Amniotic epithelial cell (primary cell): ENCODE data around the gene MUC13.
"Not testable (repeated sequence)": the region's sequence is repeated elsewhere in the genome, so short reads cannot be mapped to it uniquely, and the experiment has no call there.

Experiments
- DNase-seq: peaks from one replicate; pipeline ENCODE4 v3.0.0-alpha.2; 2010; ENCODE audit warnings: low read depth

MUC13 gene

GRCh38 chr3:124934577-124934976 lies at the start of gene MUC13:
TSS of gene MUC13 (minus strand) at chr3:124934751. CDS start at chr3:124934712, 39 bp downstream.
- DNase-seq, result no peak

GRCh38 chr3:124982855-124983254 lies 48.3 kb upstream of the MUC13 start:
- no peak for DNase-seq

GRCh38 chr3:124981472-124981871 lies 46.9 kb upstream of the MUC13 start:
- DNase-seq, result no peak

GRCh38 chr3:124978627-124979026 lies 44.1 kb upstream of the MUC13 start:
- no peak for DNase-seq

- DNase-seq, result no peak
Measured at GRCh38 chr3:124976383-124976782, 41.8 kb upstream of the MUC13 start.

GRCh38 chr3:124974691-124975090 lies 40.1 kb upstream of the MUC13 start:
- no peak for DNase-seq

- no peak for DNase-seq
Measured at GRCh38 chr3:124973290-124973689, 38.7 kb upstream of the MUC13 start.

- no peak for DNase-seq
Measured at GRCh38 chr3:124972457-124972856, 37.9 kb upstream of the MUC13 start.

- DNase-seq, result no peak
Measured at GRCh38 chr3:124969963-124970722, 35.6 kb upstream of the MUC13 start.

- DNase-seq, result no peak
Measured at GRCh38 chr3:124969190-124969589, 34.6 kb upstream of the MUC13 start.

GRCh38 chr3:124967964-124968363 lies 33.4 kb upstream of the MUC13 start:
- no peak for DNase-seq

- no peak for DNase-seq
Measured at GRCh38 chr3:124966521-124967445, 32.2 kb upstream of the MUC13 start.

GRCh38 chr3:124965413-124965812 lies 30.9 kb upstream of the MUC13 start:
- no peak for DNase-seq

- peak; percentile 61 for DNase-seq
Measured at GRCh38 chr3:124964387-124964786, 29.8 kb upstream of the MUC13 start.

GRCh38 chr3:124963755-124964154 lies 29.2 kb upstream of the MUC13 start:
- DNase-seq, result no peak

- no peak for DNase-seq
Measured at GRCh38 chr3:124962403-124962940, 27.9 kb upstream of the MUC13 start.

GRCh38 chr3:124960698-124961097 lies 26.1 kb upstream of the MUC13 start:
- no peak for DNase-seq

GRCh38 chr3:124960105-124960504 lies 25.6 kb upstream of the MUC13 start:
- DNase-seq, result no peak

- not testable (repeated sequence) for DNase-seq
Measured at GRCh38 chr3:124957951-124958350, 23.4 kb upstream of the MUC13 start.

GRCh38 chr3:124952282-124952855 lies 17.8 kb upstream of the MUC13 start:
- no peak for DNase-seq

- DNase-seq, result peak; percentile 49
Measured at GRCh38 chr3:124951511-124952281, 17.1 kb upstream of the MUC13 start.

- no peak for DNase-seq
Measured at GRCh38 chr3:124950026-124950425, 15.5 kb upstream of the MUC13 start.
